HL-60 (cell line): ENCODE results near the gene IL31RA.
"Not testable (repeated sequence)": the region's sequence is repeated elsewhere in the genome, so short reads cannot be mapped to it uniquely, and the experiment has no call there.

Source experiments
- DNase-seq, 2 experiments: peaks; one replicate each; pipeline ENCODE4 v3.0.0-alpha.2; 2010 to 2020; ENCODE audit warnings: low read depth in 1 of 2, low spot score in 1 of 2
- H3K27ac ChIP-seq: fragments of 250-450 bp; sonication (Bioruptor Pico); replicated peaks from 2 replicates; pipeline ENCODE4 v1.5.1; 2020; ENCODE audit warnings: mild to moderate bottlenecking, moderate library complexity
- H3K27me3 ChIP-seq: fragments of 250-450 bp; sonication (Bioruptor Pico); 2 replicates; pipeline ENCODE4 v1.5.1; 2021; ENCODE audit warnings: mild to moderate bottlenecking, moderate library complexity; ENCODE audit not compliant: insufficient read depth, poor library complexity, severe bottlenecking
- H3K4me3 ChIP-seq: replicated peaks from 2 replicates; pipeline ENCODE4 v1.5.1; 2011; ENCODE audit warnings: mild to moderate bottlenecking, control low read depth, low read length; ENCODE audit not compliant: insufficient read depth
- CTCF ChIP-seq: IDR thresholded peaks from one replicate; pipeline ENCODE4 v1.5.1; 2011; ENCODE audit warnings: low read length, control low read depth, inconsistent platforms; ENCODE audit not compliant: insufficient read depth
- GABPA ChIP-seq: IDR thresholded peaks from 2 replicates; pipeline ENCODE4 v1.6.1; 2012; ENCODE audit warnings: low read depth
- POLR2AphosphoS5 ChIP-seq: IDR thresholded peaks from 2 replicates; pipeline ENCODE4 v1.6.1; 2012; ENCODE audit warnings: low read depth
- REST ChIP-seq: IDR thresholded peaks from 2 replicates; pipeline ENCODE4 v1.6.1; 2012; ENCODE audit warnings: low read depth; ENCODE audit not compliant: insufficient replicate concordance
- SPI1 ChIP-seq: IDR thresholded peaks from 2 replicates; pipeline ENCODE4 v1.6.1; 2012; ENCODE audit warnings: low read depth, mild to moderate bottlenecking, borderline replicate concordance
- long read RNA-seq: library from polyadenylated mRNA; unstranded; transcript quantifications from one replicate; pipeline ENCODE4 v2.0.0, GENCODE V29; 2020

The IL31RA gene
- long read RNA-seq = 0 reads

- DNase-seq = peak; percentile 45 to 46
- Histone ChIP-seq H3K27ac (no peak within 1 kb of the TSS), H3K27me3 (no peaks in the 10 kb centered on the region), H3K4me3 (no peak within 1 kb of the TSS)
- TF ChIP-seq POLR2AphosphoS5 = no peak
- no peak for TF ChIP-seq SPI1
- TF ChIP-seq GABPA = no peak
- TF ChIP-seq REST = no peak
- no peak for TF ChIP-seq CTCF
Observed at GRCh38 chr5:55850839-55851674, at the start of gene IL31RA. IL31RA (plus strand) TSS chr5:55851357; CDS start chr5:55851571, 214 bp downstream.

GRCh38 chr5:55808814-55809213 is 42.3 kb upstream of the IL31RA start:
- H3K4me3 ChIP-seq, H3K27ac ChIP-seq, DNase-seq, H3K27me3 ChIP-seq: not testable (repeated sequence)

GRCh38 chr5:55815939-55816338 is 35.2 kb upstream of the IL31RA start:
- not testable (repeated sequence) for H3K27me3 ChIP-seq, DNase-seq, H3K27ac ChIP-seq

GRCh38 chr5:55816342-55816741 is 34.8 kb upstream of the IL31RA start:
- no peak for DNase-seq
- Histone ChIP-seq H3K4me3 (no peak overlapping the region), H3K27ac (no peak overlapping the region), H3K27me3 (no peaks in the 10 kb centered on the region)
- TF ChIP-seq POLR2AphosphoS5 = no peak
- no peak for TF ChIP-seq SPI1
- TF ChIP-seq REST = no peak
- no peak for TF ChIP-seq CTCF
- TF ChIP-seq GABPA = no peak

More at GRCh38 chr5:55815939-55816338, 35.2 kb upstream of the IL31RA start:
- H3K4me3 ChIP-seq = not testable (repeated sequence)

- Histone ChIP-seq H3K27ac (no peak overlapping the region), H3K27me3 (no peaks in the 10 kb centered on the region), H3K4me3 (no peak overlapping the region)
- TF ChIP-seq CTCF = no peak
- TF ChIP-seq REST = no peak
- TF ChIP-seq SPI1 = no peak
- no peak for TF ChIP-seq POLR2AphosphoS5
- TF ChIP-seq GABPA = no peak
- DNase-seq = no peak
Observed at GRCh38 chr5:55817030-55817429, 34.1 kb upstream of the IL31RA start.
